SJCRH30 (cell line): ENCODE results near the gene RNF166. TPM values are rescaled to one million over a fixed set of nuclear protein-coding genes. Genes with fewer than 3 reads are reported as not detected.

Experiments
- DNase-seq, 2 experiments: peaks; one replicate each; pipeline ENCODE4 v3.0.0-alpha.2; 2015 to 2020
- H3K27ac ChIP-seq: fragments of 250-450 bp; sonication (Bioruptor Pico); 2 replicates; pipeline ENCODE4 v1.5.1; 2020; ENCODE audit warnings: mild to moderate bottlenecking, moderate library complexity
- H3K27me3 ChIP-seq: fragments of 250-450 bp; sonication (Bioruptor Pico); 2 replicates; pipeline ENCODE4 v1.5.1; 2020; ENCODE audit warnings: mild to moderate bottlenecking, moderate library complexity
- H3K36me3 ChIP-seq: fragments of 250-450 bp; sonication (Bioruptor Pico); 2 replicates; pipeline ENCODE4 v1.5.1; 2020; ENCODE audit warnings: mild to moderate bottlenecking, moderate library complexity
- H3K4me1 ChIP-seq: fragments of 250-450 bp; sonication (Bioruptor Pico); 2 replicates; pipeline ENCODE4 v1.5.1; 2020; ENCODE audit warnings: mild to moderate bottlenecking, moderate library complexity
- H3K4me3 ChIP-seq: fragments of 250-450 bp; sonication (Bioruptor Pico); 2 replicates; pipeline ENCODE4 v1.5.1; 2020; ENCODE audit warnings: mild to moderate bottlenecking, moderate library complexity
- H3K9me3 ChIP-seq: fragments of 250-450 bp; sonication (Bioruptor Pico); replicated peaks from 2 replicates; pipeline ENCODE4 v1.5.1; 2020; ENCODE audit warnings: mild to moderate bottlenecking, moderate library complexity
- total RNA-seq: library from RNA; depleted of rRNA; stranded (reverse); fragments of >200 nt; shearing (Covaris generic); gene quantifications from 2 replicates; pipeline ENCODE4 v1.2.3, GENCODE V29; 2014; rRNA removed

Gene RNF166
- 10.4 and 10.7 TPM in 2 replicates for total RNA-seq

DNA sequence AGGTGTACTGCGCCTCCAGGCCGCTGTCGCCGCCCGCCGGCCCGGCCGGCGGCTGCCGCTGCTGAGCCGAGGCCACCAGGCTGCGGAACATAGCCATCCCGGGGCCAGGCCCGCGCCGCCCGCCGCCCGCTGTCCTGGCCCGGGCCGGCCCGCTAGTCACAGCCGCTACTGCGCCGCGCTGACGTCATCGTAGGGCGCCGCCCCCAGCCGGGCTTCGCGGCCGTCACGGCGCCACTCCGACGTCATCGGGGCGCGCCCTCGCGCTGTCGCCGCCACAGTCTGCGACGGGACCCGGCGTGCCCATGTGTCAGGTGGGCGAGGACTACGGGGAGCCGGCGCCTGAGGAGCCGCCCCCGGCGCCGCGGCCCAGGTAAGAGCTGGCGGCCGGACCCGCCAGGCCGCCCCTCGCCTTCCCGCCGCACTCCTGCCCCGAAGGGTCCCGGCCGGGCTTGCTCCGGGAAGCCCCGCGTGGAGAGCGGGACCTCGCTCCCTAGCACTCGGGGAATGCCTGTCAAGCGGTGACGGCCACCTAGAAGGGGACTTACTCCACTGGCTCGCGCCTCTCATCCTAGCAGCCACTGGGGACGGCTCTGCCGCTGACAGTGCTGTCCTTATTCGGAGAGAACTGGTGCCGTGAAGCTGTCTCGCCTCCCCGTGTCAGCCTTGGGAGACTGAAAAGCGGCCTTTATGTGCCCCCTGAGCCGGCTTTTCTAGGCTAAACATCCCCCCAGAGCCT, at the start of gene RNF166, which contains the start of gene CTU2:
RNF166 (minus strand) TSS at position 180 of the 736 bp plus-strand sequence; CDS start at position 97, 83 bp downstream.
CTU2 (plus strand) TSS at position 275 of the 736 bp plus-strand sequence; CDS start at position 303, 28 bp downstream.
- H3K9me3 ChIP-seq = no peaks in the 10 kb centered on the region
- H3K27ac ChIP-seq = no peak within 1 kb of the TSS
- no peaks in the 10 kb centered on the region; the same call in 1 of the 2 replicates for H3K4me1 ChIP-seq
- H3K27me3 ChIP-seq = no peaks in the 10 kb centered on the region
- peak within 1 kb of the TSS; percentile 97 for H3K4me3 ChIP-seq
- peak; percentile 71 to 77 for DNase-seq
- no peaks in the 10 kb centered on the region for H3K36me3 ChIP-seq

- Histone ChIP-seq H3K27ac (no peak overlapping the region), H3K36me3 (no peaks in the 10 kb centered on the region)
These were observed 48.9 kb upstream of the RNF166 start for GRCh38 chr16:88754912-88755744.

DNA sequence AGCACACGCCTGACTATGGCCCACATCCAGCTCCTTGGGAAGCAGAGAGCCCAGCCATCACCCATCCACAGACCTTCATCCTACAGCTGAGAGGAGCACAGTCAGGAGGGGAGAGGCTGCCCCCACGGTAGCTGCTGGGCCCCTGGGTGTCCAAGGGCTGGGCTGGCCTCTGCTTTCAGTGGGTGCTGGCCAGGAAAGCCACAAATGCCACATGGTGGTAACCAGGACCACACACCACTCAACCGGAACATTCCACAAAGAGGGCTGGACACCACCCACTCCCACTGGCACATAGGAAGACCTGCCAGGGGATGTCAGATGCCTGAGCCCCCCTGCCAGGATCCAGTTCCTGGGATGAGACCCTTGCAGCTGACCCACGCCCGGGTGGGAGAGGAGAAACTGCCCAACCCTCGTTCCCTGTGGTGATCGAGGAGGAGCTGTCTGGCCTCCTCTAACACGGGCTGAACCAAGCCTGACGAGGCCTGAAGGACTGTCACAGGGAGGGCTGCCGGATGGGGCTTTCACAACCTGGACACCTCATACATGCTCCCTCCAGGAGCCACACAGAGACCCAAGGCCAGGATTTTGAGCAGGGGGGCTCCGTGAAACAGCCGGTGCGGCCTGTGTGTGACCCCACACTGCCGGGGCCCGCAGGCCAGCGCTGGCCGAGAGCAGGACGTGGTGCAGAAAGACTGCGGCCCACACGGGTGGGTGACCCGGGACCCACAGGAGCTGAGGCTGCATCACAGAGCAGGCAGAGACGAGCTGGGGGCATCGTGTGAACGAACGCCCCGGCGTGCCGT, 48.1 kb upstream of the RNF166 start:
- H3K27ac ChIP-seq = no peak overlapping the region
- H3K9me3 ChIP-seq = no peaks in the 10 kb centered on the region
- no peak overlapping the region for H3K4me3 ChIP-seq
- no peak for DNase-seq
- no peaks in the 10 kb centered on the region for H3K27me3 ChIP-seq
- H3K4me1 ChIP-seq = peaks cover 20% of the 10 kb centered on the region
- H3K36me3 ChIP-seq = no peaks in the 10 kb centered on the region

More at GRCh38 chr16:88754912-88755744, 48.9 kb upstream of the RNF166 start:
- DNase-seq = peak; percentile 49 to 69
- Histone ChIP-seq H3K27me3 (no peaks in the 10 kb centered on the region), H3K4me1 (peaks cover 23% of the 10 kb centered on the region), H3K4me3 (no peak overlapping the region), H3K9me3 (no peaks in the 10 kb centered on the region)

- Histone ChIP-seq H3K27me3 (no peaks in the 10 kb centered on the region), H3K4me3 (no peak overlapping the region), H3K4me1 (peaks cover 16% of the 10 kb centered on the region), H3K36me3 (no peaks in the 10 kb centered on the region), H3K27ac (no peak overlapping the region), H3K9me3 (no peaks in the 10 kb centered on the region)
- no peak for DNase-seq
These were observed 47.4 kb upstream of the RNF166 start for GRCh38 chr16:88753602-88754001.

DNA sequence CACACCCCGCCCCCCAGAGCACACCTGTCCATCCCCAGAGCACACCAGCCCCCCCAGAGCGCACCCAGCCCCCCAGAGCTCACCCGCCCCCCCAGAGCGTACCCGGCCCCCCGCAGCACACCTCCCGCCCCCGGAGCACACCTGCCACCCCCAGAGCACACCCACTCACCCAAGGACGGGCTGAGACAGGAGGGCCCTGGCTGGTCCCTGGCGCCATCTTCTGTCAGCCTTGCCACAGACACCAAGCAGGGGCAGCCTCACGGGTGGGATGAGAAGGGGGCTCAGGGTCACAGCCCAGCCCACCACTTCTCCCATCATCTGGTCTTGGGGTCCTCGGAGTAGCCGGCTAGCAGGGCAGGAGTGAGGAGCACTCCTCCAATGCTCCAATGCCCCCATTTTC, 47.0 kb upstream of the RNF166 start:
- no peaks in the 10 kb centered on the region for H3K27me3 ChIP-seq
- no peak for DNase-seq
- no peaks in the 10 kb centered on the region for H3K36me3 ChIP-seq
- H3K27ac ChIP-seq = no peak overlapping the region
- no peak overlapping the region for H3K4me3 ChIP-seq
- no peaks in the 10 kb centered on the region for H3K9me3 ChIP-seq
- H3K4me1 ChIP-seq = peaks cover 16% of the 10 kb centered on the region

- H3K4me3 ChIP-seq = no peak overlapping the region
- no peak for DNase-seq
- peaks cover 16% of the 10 kb centered on the region for H3K4me1 ChIP-seq
- no peak overlapping the region for H3K27ac ChIP-seq
- H3K27me3 ChIP-seq = no peaks in the 10 kb centered on the region
- H3K36me3 ChIP-seq = no peaks in the 10 kb centered on the region
- no peaks in the 10 kb centered on the region for H3K9me3 ChIP-seq
These were observed 46.3 kb upstream of the RNF166 start for GRCh38 chr16:88752386-88753002.

- H3K36me3 ChIP-seq = no peaks in the 10 kb centered on the region
- no peaks in the 10 kb centered on the region for H3K27me3 ChIP-seq
- no peak for DNase-seq
- peaks cover 29% of the 10 kb centered on the region for H3K4me1 ChIP-seq
- no peak overlapping the region for H3K27ac ChIP-seq
- no peaks in the 10 kb centered on the region for H3K9me3 ChIP-seq
- H3K4me3 ChIP-seq = no peak overlapping the region
These were observed 44.6 kb upstream of the RNF166 start for GRCh38 chr16:88750854-88751253.

DNA sequence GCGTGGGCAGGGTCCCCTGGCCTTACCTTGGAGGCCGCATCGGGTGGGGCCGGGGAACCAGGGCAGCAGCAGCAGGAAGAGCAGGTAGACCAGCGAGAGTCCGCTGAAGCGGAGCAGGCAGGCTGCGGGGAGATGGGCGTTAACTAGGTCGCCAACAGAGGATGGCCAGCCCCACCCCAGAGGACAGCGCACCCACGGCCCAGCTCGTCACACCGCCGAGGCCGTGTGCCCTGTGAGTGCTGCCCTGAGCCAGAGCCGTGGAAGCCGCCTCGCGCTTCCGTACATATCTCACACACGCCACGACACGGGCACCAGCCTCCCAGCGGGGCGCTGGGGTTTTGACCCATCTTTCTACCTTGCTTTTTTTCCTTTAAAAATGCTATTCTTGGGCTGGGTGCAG, 43.1 kb upstream of the RNF166 start:
- Histone ChIP-seq H3K27ac (no peak overlapping the region), H3K4me3 (no peak overlapping the region), H3K9me3 (no peaks in the 10 kb centered on the region), H3K27me3 (no peaks in the 10 kb centered on the region), H3K36me3 (no peaks in the 10 kb centered on the region), H3K4me1 (peaks cover 22% of the 10 kb centered on the region)
- no peak for DNase-seq

GRCh38 chr16:88748364-88748763, 42.2 kb upstream of the RNF166 start:
- no peak overlapping the region for H3K4me3 ChIP-seq
- H3K27me3 ChIP-seq = no peaks in the 10 kb centered on the region
- H3K4me1 ChIP-seq = peaks cover 17% of the 10 kb centered on the region
- H3K9me3 ChIP-seq = no peaks in the 10 kb centered on the region
- no peak overlapping the region for H3K27ac ChIP-seq
- DNase-seq = no peak
- no peaks in the 10 kb centered on the region for H3K36me3 ChIP-seq

GRCh38 chr16:88747588-88748301, 41.5 kb upstream of the RNF166 start:
- Histone ChIP-seq H3K4me1 (peaks cover 17% of the 10 kb centered on the region), H3K4me3 (no peak overlapping the region), H3K27ac (no peak overlapping the region), H3K27me3 (no peaks in the 10 kb centered on the region), H3K36me3 (no peaks in the 10 kb centered on the region), H3K9me3 (no peaks in the 10 kb centered on the region)
- peak; percentile 62 to 63 for DNase-seq

- H3K27ac ChIP-seq = peak overlapping the region; percentile 44; the same call in 1 of the 2 replicates
These were observed 40.3 kb upstream of the RNF166 start for GRCh38 chr16:88746506-88746905.

DNA sequence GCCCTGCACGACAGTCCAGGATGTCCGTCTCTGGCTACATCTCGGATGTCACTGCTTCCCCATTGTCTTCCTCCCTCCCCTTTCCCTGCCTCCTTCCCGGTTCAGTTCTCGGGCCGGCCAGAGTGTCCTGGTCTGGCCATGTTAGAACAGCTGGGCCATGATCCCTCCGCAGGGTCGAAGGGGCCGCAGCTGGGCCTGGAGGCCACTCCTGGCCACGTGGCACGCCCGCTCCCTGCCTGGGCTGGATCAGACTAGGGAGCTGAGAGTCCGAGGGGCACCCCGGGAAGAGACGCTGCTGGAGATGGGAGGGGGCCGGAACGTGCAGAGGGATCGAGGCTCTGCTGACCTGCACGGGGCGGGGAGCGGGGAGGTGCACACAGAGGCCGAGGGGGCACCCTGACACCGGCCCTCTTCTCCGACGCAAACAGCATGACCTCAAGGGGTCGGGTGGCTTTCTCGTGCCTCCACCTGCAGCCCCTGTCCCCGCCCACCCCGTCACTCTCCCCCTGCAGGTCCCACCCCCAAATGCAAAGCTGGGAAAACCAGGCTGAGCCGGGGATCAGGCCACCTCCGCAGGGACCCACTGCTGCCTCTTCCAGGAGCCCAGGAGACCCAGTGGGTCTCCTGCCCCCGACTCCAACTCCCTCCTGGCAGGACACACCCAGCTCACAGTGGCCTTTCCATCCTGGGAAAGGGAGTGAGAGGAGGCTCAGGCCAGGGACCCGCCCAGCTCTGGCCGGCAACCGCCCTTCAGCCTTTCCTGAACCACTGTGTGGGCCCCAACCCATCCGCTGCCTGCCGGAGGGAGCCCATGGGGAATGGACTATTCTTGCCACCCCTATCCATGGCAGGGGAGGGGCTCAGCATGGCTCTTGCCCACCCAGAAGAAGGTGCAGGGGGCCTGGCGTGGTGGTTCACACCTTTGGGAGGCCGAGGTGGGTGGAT, 38.6 kb upstream of the RNF166 start:
- no peaks in the 10 kb centered on the region for H3K9me3 ChIP-seq
- DNase-seq = no peak
- H3K27ac ChIP-seq = no peak overlapping the region
- H3K36me3 ChIP-seq = no peaks in the 10 kb centered on the region
- peaks cover 32% of the 10 kb centered on the region for H3K4me1 ChIP-seq
- no peak overlapping the region for H3K4me3 ChIP-seq
- no peaks in the 10 kb centered on the region for H3K27me3 ChIP-seq

More at GRCh38 chr16:88746506-88746905, 40.3 kb upstream of the RNF166 start:
- H3K27me3 ChIP-seq = no peaks in the 10 kb centered on the region
- peaks cover 17% of the 10 kb centered on the region for H3K4me1 ChIP-seq
- peak overlapping the region; percentile 12; the same call in 1 of the 2 replicates for H3K4me3 ChIP-seq
- no peaks in the 10 kb centered on the region for H3K9me3 ChIP-seq
- peak; percentile 68 to 72 for DNase-seq
- H3K36me3 ChIP-seq = no peaks in the 10 kb centered on the region
